H1 (cell line): ENCODE data around the gene PAF1. TPM values are rescaled to one million over a fixed set of nuclear protein-coding genes. Genes with fewer than 3 reads are reported as not detected.

Source experiments
- CTCF ChIA-PET: fragments of 300-600 bp; sonication (Branson Sonifier 250); formaldehyde crosslinking; loops from one replicate; lab custom pipeline; 2021; ENCODE audit not compliant: partially characterized antibody; lab: Charles Lee
- POLR2A ChIA-PET: fragments of 300-600 bp; sonication (Branson Sonifier 250); formaldehyde crosslinking; loops from one replicate; lab custom pipeline; 2021; ENCODE audit warnings: inconsistent platforms; ENCODE audit not compliant: partially characterized antibody; lab: Charles Lee
- DNase-seq, 2 experiments: peaks; one replicate each; pipeline versions ENCODE4 v3.0.0 to v3.0.0-alpha.2; 2010 to 2022; ENCODE audit warnings: low spot score in 2 of 2, low read depth in 1 of 2, mixed read lengths in 1 of 2
- FAIRE-seq: peaks from 2 replicates; lab custom pipeline; 2011; peaks lifted over from hg19 to GRCh38; lab: Jason Lieb, UNC
- H2AFZ ChIP-seq: 2 replicates; pipeline ENCODE4 v1.8.1; 2012; ENCODE audit warnings: low read length, inconsistent platforms
- H2AK5ac ChIP-seq: 2 replicates; pipeline ENCODE4 v1.6.1; 2013; ENCODE audit warnings: low read depth, low read length
- H2BK120ac ChIP-seq: replicated peaks from 2 replicates; pipeline ENCODE3; 2013; ENCODE audit warnings: low read depth, low read length, inconsistent platforms
- H2BK12ac ChIP-seq: 2 replicates; pipeline ENCODE4 v1.6.1; 2013; ENCODE audit warnings: low read depth, low read length
- H2BK15ac ChIP-seq: 2 replicates; pipeline ENCODE4 v1.6.1; 2013; ENCODE audit warnings: low read length
- H2BK20ac ChIP-seq: 2 replicates; pipeline ENCODE4 v1.6.1; 2013; ENCODE audit warnings: low read length
- H2BK5ac ChIP-seq: 2 replicates; pipeline ENCODE4 v1.6.1; 2013; ENCODE audit warnings: low read depth, low read length
- H3K14ac ChIP-seq: 2 replicates; pipeline ENCODE4 v1.6.1; 2013; ENCODE audit warnings: inconsistent platforms; ENCODE audit not compliant: insufficient read length
- H3K18ac ChIP-seq: 2 replicates; pipeline ENCODE4 v1.6.1; 2013; ENCODE audit warnings: low read length; ENCODE audit errors: extremely low read depth
- H3K23ac ChIP-seq: 2 replicates; pipeline ENCODE4 v1.6.1; 2013; ENCODE audit warnings: inconsistent platforms; ENCODE audit not compliant: insufficient read length
- H3K23me2 ChIP-seq: 2 replicates; pipeline ENCODE4 v1.6.1; 2013; ENCODE audit warnings: low read depth, low read length
- H3K27ac ChIP-seq: 2 replicates; pipeline ENCODE4 v1.6.1; 2011; ENCODE audit warnings: low read depth, low read length, inconsistent platforms
- H3K27me3 ChIP-seq, 4 experiments: replicated peaks in 1 of 4; 1 replicate in 1 of 4; 2 replicates in 3 of 4; pipeline versions ENCODE4 v1.6.1 to v1.8.1; 2011 to 2013; ENCODE audit warnings: low read length in 3 of 4, mild to moderate bottlenecking in 3 of 4, inconsistent platforms in 2 of 4, mixed read lengths in 2 of 4, moderate library complexity in 1 of 4; ENCODE audit not compliant: control insufficient read depth in 3 of 4, insufficient read depth in 3 of 4; ENCODE audit errors: extremely low read depth in 1 of 4
- H3K36me3 ChIP-seq, 4 experiments: 2 replicates each; pipeline versions ENCODE4 v1.6.1 to v1.8.1; 2011 to 2013; ENCODE audit warnings: mild to moderate bottlenecking in 4 of 4, low read length in 3 of 4, moderate library complexity in 2 of 4, control low read depth in 1 of 4, inconsistent platforms in 1 of 4; ENCODE audit not compliant: insufficient read depth in 4 of 4, control insufficient read depth in 2 of 4
- H3K4ac ChIP-seq: replicated peaks from 2 replicates; pipeline ENCODE3; 2013; ENCODE audit warnings: low read length, low read depth, mixed read lengths, inconsistent platforms; ENCODE audit not compliant: insufficient read length
- H3K4me1 ChIP-seq, 4 experiments: replicated peaks in 1 of 4; 1 replicate in 1 of 4; 2 replicates in 3 of 4; pipeline versions ENCODE4 v1.6.1 to v1.8.1; 2011 to 2013; ENCODE audit warnings: low read length in 3 of 4, inconsistent platforms in 2 of 4, mixed read lengths in 1 of 4; ENCODE audit not compliant: insufficient read depth in 4 of 4, control insufficient read depth in 3 of 4
- H3K4me2 ChIP-seq, 2 experiments: 2 replicates each; pipeline versions ENCODE4 v1.6.1 to v1.8.1; 2011 to 2013; ENCODE audit warnings: low read depth in 2 of 2, low read length in 2 of 2, control low read depth in 1 of 2, inconsistent platforms in 1 of 2, mild to moderate bottlenecking in 1 of 2; ENCODE audit not compliant: insufficient read depth in 1 of 2
- H3K4me3 ChIP-seq, 4 experiments: fragments of 200-600, 300-600 bp in 1 of 4; sonication (generic), shearing (Covaris generic), sonication (Bioruptor Twin) in 1 of 4; 2 replicates each; pipeline versions ENCODE4 v1.5.1 to v1.8.1; 2011 to 2016; ENCODE audit warnings: low read length in 4 of 4, low read depth in 3 of 4, control low read depth in 2 of 4, inconsistent platforms in 2 of 4, mild to moderate bottlenecking in 2 of 4, mixed read lengths in 1 of 4, moderate library complexity in 1 of 4; ENCODE audit not compliant: insufficient read depth in 2 of 4; ENCODE audit errors: extremely low read depth in 1 of 4
- H3K56ac ChIP-seq: replicated peaks from 2 replicates; pipeline ENCODE3; 2013; ENCODE audit warnings: low read depth, mild to moderate bottlenecking, mixed read lengths, low read length, inconsistent platforms; ENCODE audit not compliant: insufficient read length
- H3K79me1 ChIP-seq: 2 replicates; pipeline ENCODE4 v1.6.1; 2013; ENCODE audit warnings: low read depth, low read length, control low read depth
- H3K79me2 ChIP-seq, 2 experiments: 2 replicates each; pipeline versions ENCODE4 v1.6.1 to v1.8.1; 2012 to 2013; ENCODE audit warnings: low read length in 2 of 2, mild to moderate bottlenecking in 2 of 2, inconsistent platforms in 1 of 2; ENCODE audit not compliant: insufficient read depth in 2 of 2, control insufficient read depth in 1 of 2
- H3K9ac ChIP-seq, 4 experiments: replicated peaks in 1 of 4; 1 replicate in 1 of 4; 2 replicates in 3 of 4; pipeline versions ENCODE4 v1.6.1 to v1.8.1; 2011 to 2013; ENCODE audit warnings: low read depth in 3 of 4, low read length in 3 of 4, control low read depth in 2 of 4, mild to moderate bottlenecking in 2 of 4, moderate library complexity in 2 of 4, inconsistent platforms in 1 of 4; ENCODE audit errors: extremely low read depth in 1 of 4
- H3K9me3 ChIP-seq, 2 experiments: 2 replicates each; pipeline versions ENCODE4 v1.6.1 to v1.8.1; 2012 to 2013; ENCODE audit warnings: mild to moderate bottlenecking in 2 of 2, moderate library complexity in 2 of 2, control low read depth in 1 of 2, inconsistent platforms in 1 of 2, low read depth in 1 of 2, low read length in 1 of 2, mixed read lengths in 1 of 2; ENCODE audit not compliant: insufficient read depth in 2 of 2
- H4K20me1 ChIP-seq, 2 experiments: replicated peaks in 1 of 2; 2 replicates each; pipeline versions ENCODE3 to v1.8.1; 2011 to 2013; ENCODE audit warnings: inconsistent platforms in 2 of 2, low read length in 2 of 2, mild to moderate bottlenecking in 1 of 2; ENCODE audit not compliant: insufficient read depth in 2 of 2, control insufficient read depth in 1 of 2
- H4K5ac ChIP-seq: 2 replicates; pipeline ENCODE4 v1.6.1; 2013; ENCODE audit warnings: low read length, low read depth, mixed read lengths, inconsistent platforms; ENCODE audit not compliant: insufficient read length
- H4K8ac ChIP-seq: 2 replicates; pipeline ENCODE4 v1.8.0; 2013; ENCODE audit warnings: mild to moderate bottlenecking, moderate library complexity, low read length, inconsistent platforms; ENCODE audit not compliant: insufficient read depth; ENCODE audit errors: extremely low read depth
- H4K91ac ChIP-seq: replicated peaks from 2 replicates; pipeline ENCODE3; 2013; ENCODE audit warnings: low read length, mixed read lengths, inconsistent platforms; ENCODE audit not compliant: insufficient read length
- BCL11A ChIP-seq, 2 experiments: IDR thresholded peaks; one replicate each; pipeline ENCODE4 v1.6.1; 2011; ENCODE audit warnings: low read depth in 2 of 2, low read length in 2 of 2, mild to moderate bottlenecking in 2 of 2
- CBX8 ChIP-seq: fragments of 300-800, 300-1000 bp; sonication (generic); IDR thresholded peaks from 2 replicates; pipeline ENCODE4 v1.7.1; 2016; ENCODE audit warnings: low read depth, low read length, borderline replicate concordance
- EGR1 ChIP-seq: IDR thresholded peaks from 2 replicates; pipeline ENCODE4 v1.6.1; 2011; ENCODE audit warnings: low read depth, low read length, borderline replicate concordance
- EP300 ChIP-seq, 2 experiments: IDR thresholded peaks; 1 replicate in 1 of 2; 2 replicates in 1 of 2; pipeline ENCODE4 v1.6.1; 2011 to 2012; ENCODE audit warnings: low read depth in 2 of 2, low read length in 2 of 2, mild to moderate bottlenecking in 2 of 2, borderline replicate concordance in 1 of 2, inconsistent platforms in 1 of 2, moderate library complexity in 1 of 2
- PHF8 ChIP-seq: fragments of 200-600 bp; sonication (generic); conservative IDR thresholded peaks from 2 replicates; pipeline ENCODE4 v1.7.1; 2012; ENCODE audit warnings: low read depth, mild to moderate bottlenecking, inconsistent platforms, low read length, moderate library complexity
- RXRA ChIP-seq: IDR thresholded peaks from 2 replicates; pipeline ENCODE4 v1.6.1; 2011; ENCODE audit warnings: low read depth, mild to moderate bottlenecking, low read length, moderate library complexity; ENCODE audit not compliant: insufficient read depth
- SIN3A ChIP-seq, 2 experiments: IDR thresholded peaks in 1 of 2; conservative IDR thresholded peaks in 1 of 2; 2 replicates each; pipeline ENCODE4 v1.6.1; 2011 to 2012; ENCODE audit warnings: low read length in 2 of 2, improper control_type of control experiment in 1 of 2, low read depth in 1 of 2, mild to moderate bottlenecking in 1 of 2
- SP1 ChIP-seq: IDR thresholded peaks from 2 replicates; pipeline ENCODE4 v1.6.1; 2011; ENCODE audit warnings: low read depth, low read length
- ZNF274 ChIP-seq: IDR thresholded peaks from 2 replicates; pipeline ENCODE4 v1.7.0; 2012; ENCODE audit warnings: low read length, borderline replicate concordance; ENCODE audit errors: extremely low read depth
- WGBS, 2 experiments: shearing (Covaris generic) in 1 of 2; methylation state at CpG; one replicate each; pipeline versions ENCODE4 v1.1.6 to v1.1.7; 2013 to 2015; ENCODE audit warnings: low lambda C conversion rate in 2 of 2, mixed read lengths in 2 of 2, inconsistent platforms in 1 of 2, low coverage in 1 of 2, missing lambda C conversion rate in 1 of 2; ENCODE audit not compliant: insufficient replicate concordance in 2 of 2, insufficient coverage in 1 of 2, insufficient read length in 1 of 2; ENCODE audit errors: extremely low coverage in 1 of 2, missing lambda C conversion rate in 1 of 2; 5-methylcytosine and 5-hydroxymethylcytosine counted together
- polyA plus RNA-seq, 7 experiments: library from polyadenylated mRNA; depleted of rRNA in 3 of 7; stranded (reverse) in 5 of 7; unstranded in 2 of 7; fragments of >200 nt in 5 of 7; fragments of 200-250 nt in 2 of 7; gene quantifications; 1 replicate in 5 of 7; 2 replicates in 1 of 7; 4 replicates in 1 of 7; pipeline versions ENCODE4 v1.2.1 to v1.2.3, GENCODE V29; 2011 to 2013; ENCODE audit warnings: missing spikeins in 2 of 7, mixed read lengths in 2 of 7
- total RNA-seq: library from RNA; stranded (reverse); fragmentation: NEBNext Ultra II Directional; extraction: Animal tissue kit (Norgen Biotek cat#: 25700); gene quantifications from 2 replicates; pipeline ENCODE4 v1.2.1, GENCODE V29; 2021
- TF ChIP-seq, protein P1 (sequence below): IDR thresholded peaks from 2 replicates; pipeline ENCODE4 v1.6.1; 2012; ENCODE audit warnings: inconsistent platforms

Gene PAF1
- total and polyA plus RNA-seq, 2 of the 8 experiments (the other 6 are each of a cell fraction or from before 2014, with no cell fraction given), result 31.4 to 58.6 TPM

DNA sequence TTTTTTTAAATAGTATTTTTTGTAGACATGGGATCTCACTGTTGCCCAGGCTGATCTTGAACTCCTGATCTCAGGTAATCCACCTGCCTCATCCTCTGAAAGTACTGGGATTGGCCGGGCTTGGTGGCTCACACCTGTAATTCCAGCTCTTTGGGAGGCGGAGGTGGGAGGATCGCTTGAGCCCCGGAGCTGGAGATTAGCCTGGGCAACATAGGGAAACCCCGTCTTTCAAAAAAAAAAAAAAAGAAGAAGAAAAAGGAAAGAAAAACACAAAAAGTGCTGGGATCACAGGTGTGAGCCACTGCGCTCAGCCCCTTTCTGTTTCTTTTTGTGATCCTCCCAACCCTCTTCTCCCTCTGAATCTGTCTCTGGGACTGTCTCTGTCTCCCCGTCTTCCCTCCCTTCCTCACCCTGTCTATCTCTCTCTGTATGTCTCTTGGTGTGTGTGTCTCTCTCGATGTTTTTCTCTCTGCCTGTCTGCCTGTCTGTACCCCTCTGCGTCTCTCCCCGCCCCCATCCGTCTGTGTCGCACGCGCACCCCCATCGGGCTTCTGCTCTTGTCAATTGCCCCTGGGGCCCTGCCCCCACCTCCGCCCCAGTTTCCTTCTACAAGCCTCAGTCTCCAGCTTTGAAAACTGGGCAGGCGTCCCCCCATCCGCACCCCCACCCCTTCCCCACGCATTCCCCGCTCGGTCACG is 15.2 kb upstream of the PAF1 start:
- Histone ChIP-seq H4K5ac (no peak overlapping the region), H2BK120ac (no peak overlapping the region), H2BK5ac (peak overlapping the region; percentile 83; the same call in 1 of the 2 replicates), H3K4me3 (peak overlapping the region; percentile 44 to 84 (median 54)), H3K9me3 (no peaks in the 10 kb centered on the region), H2AK5ac (no peak overlapping the region), H3K56ac (no peak overlapping the region), H3K18ac (peak overlapping the region; percentile 48; the same call in 1 of the 2 replicates), H3K27ac (peak overlapping the region; percentile 27; the same call in 1 of the 2 replicates), H3K79me1 (no peaks in the 10 kb centered on the region), H3K36me3 (peaks cover 0 to 5% (median 0%) of the 10 kb centered on the region in 4 experiments; a peak in 1 of 8 replicates), H3K4me2 (peak overlapping the region; percentile 73 to 84), H3K4ac (no peak overlapping the region), H3K27me3 (no peaks in the 10 kb centered on the region), H4K91ac (no peak overlapping the region), H2BK20ac (no peak overlapping the region), H4K8ac (no peak overlapping the region), H3K9ac (peak overlapping the region in 1 of 4 experiments; percentile 12; a peak in 2 of 7 replicates), H3K4me1 (peaks cover 6 to 48% (median 28%) of the 10 kb centered on the region in 4 experiments), H4K20me1 (peaks cover 0 to 5% of the 10 kb centered on the region in 2 experiments), H2BK15ac (peak overlapping the region; percentile 75; the same call in 1 of the 2 replicates), H3K23ac (no peak overlapping the region), H2BK12ac (peak overlapping the region; percentile 97), H3K14ac (no peak overlapping the region), H2AFZ (no peak overlapping the region), H3K23me2 (peaks cover 25% of the 10 kb centered on the region; the same call in 1 of the 2 replicates), H3K79me2 (peaks cover 0 to 20% of the 10 kb centered on the region in 2 experiments; a peak in 1 of 4 replicates)
- CTCF ChIA-PET, result interaction anchor here (0.6 to 3.9 kb wide), 2 partner anchors 9 to 93 kb away, joined by 3 to 38 read pairs; no protein-coding TSS in a partner anchor
- POLR2A ChIA-PET, result interaction anchor here (1.1 to 14.3 kb wide), 4 partner anchors 13 to 41 kb away, joined by 4 to 234 read pairs (median 104); partner anchors contain the start of genes MED29, PAF1 and RPS16
- 25% methylated on average over 11 of the region's 22 CpGs; no CpG with 5 or more reads in 1 of the 2 experiments for WGBS, 2 experiments
- DNase-seq, result peak in 1 of 2 experiments; percentile 83
- no peak for FAIRE-seq
- TF ChIP-seq SP1 (0 out of 2 replicates have a peak, but pooled peaks have one; percentile 7), SIN3A (conservative IDR thresholded peaks at IDR 0.05 in 1 of 2, IDR thresholded peaks at IDR 0.05 in 1 of 2; ENCODE audit: low read depth in 1 of 2, low read length in 2 of 2) (0 out of 4 replicates have a peak, but pooled peaks of 1 of the 2 experiments have one; percentile 71), RXRA (no peak), PHF8 (no peak), EP300 (IDR thresholded peaks at IDR 0.05; ENCODE audit: borderline replicate concordance in 1 of 2, low read depth in 2 of 2, low read length in 2 of 2) (no peak), BCL11A (IDR thresholded peaks at IDR 0.05; ENCODE audit: low read depth in 2 of 2, low read length in 2 of 2) (no peak), ZNF274 (no peak), CBX8 (no peak), EGR1 (no peak)
- TF ChIP-seq, protein P1, sequence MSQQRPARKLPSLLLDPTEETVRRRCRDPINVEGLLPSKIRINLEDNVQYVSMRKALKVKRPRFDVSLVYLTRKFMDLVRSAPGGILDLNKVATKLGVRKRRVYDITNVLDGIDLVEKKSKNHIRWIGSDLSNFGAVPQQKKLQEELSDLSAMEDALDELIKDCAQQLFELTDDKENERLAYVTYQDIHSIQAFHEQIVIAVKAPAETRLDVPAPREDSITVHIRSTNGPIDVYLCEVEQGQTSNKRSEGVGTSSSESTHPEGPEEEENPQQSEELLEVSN, result no peak
